GM18909 (cell line): ENCODE measurements around the gene SLC45A3.

ENCODE experiments used
- ATAC-seq: cut with Tn5 transposase; IDR thresholded peaks from one replicate; pipeline ENCODE4 v1.9.1; 2021; ENCODE audit warnings: mild to moderate bottlenecking; ENCODE audit not compliant: unreplicated experiment, poor library complexity

Gene SLC45A3

GRCh38 chr1:205701891-205702290 is 21.6 kb upstream of the SLC45A3 start:
- no peak for ATAC-seq

GRCh38 chr1:205701420-205701819 is 21.1 kb upstream of the SLC45A3 start:
- ATAC-seq = no peak

GRCh38 chr1:205700865-205701401 is 20.6 kb upstream of the SLC45A3 start:
- no peak for ATAC-seq

GRCh38 chr1:205699416-205699815 is 19.1 kb upstream of the SLC45A3 start:
- ATAC-seq = no peak

- no peak for ATAC-seq
These were observed 18.6 kb upstream of the SLC45A3 start for GRCh38 chr1:205698921-205699320.

- no peak for ATAC-seq
These were observed 13.2 kb upstream of the SLC45A3 start for GRCh38 chr1:205693421-205693991.

- ATAC-seq = no peak
These were observed 12.1 kb upstream of the SLC45A3 start for GRCh38 chr1:205692423-205692822.

- ATAC-seq = no peak
These were observed 9.9 kb upstream of the SLC45A3 start for GRCh38 chr1:205690122-205690756.

GRCh38 chr1:205689479-205689878 is 9.2 kb upstream of the SLC45A3 start:
- no peak for ATAC-seq

- ATAC-seq = no peak
These were observed 8.1 kb upstream of the SLC45A3 start for GRCh38 chr1:205688171-205689080.

GRCh38 chr1:205687242-205687641 is 6.9 kb upstream of the SLC45A3 start:
- no peak for ATAC-seq

- no peak for ATAC-seq
These were observed 1.1 kb upstream of the SLC45A3 start for GRCh38 chr1:205681364-205681763.

- no peak for ATAC-seq
These were observed 1.8 kb downstream of the SLC45A3 start for GRCh38 chr1:205678286-205679111.

- ATAC-seq = no peak
These were observed 3.1 kb downstream of the SLC45A3 start for GRCh38 chr1:205677167-205677566.

GRCh38 chr1:205676597-205676996 is 3.7 kb downstream of the SLC45A3 start:
- ATAC-seq = no peak

GRCh38 chr1:205676002-205676401 is 4.3 kb downstream of the SLC45A3 start:
- no peak for ATAC-seq

GRCh38 chr1:205675247-205675646 is 5.1 kb downstream of the SLC45A3 start:
- no peak for ATAC-seq

- no peak for ATAC-seq
These were observed 7.3 kb downstream of the SLC45A3 start for GRCh38 chr1:205672970-205673369.

GRCh38 chr1:205672395-205672889 is 7.9 kb downstream of the SLC45A3 start:
- ATAC-seq = no peak
